ENCODE results near the gene CSTPP1.

DNA sequence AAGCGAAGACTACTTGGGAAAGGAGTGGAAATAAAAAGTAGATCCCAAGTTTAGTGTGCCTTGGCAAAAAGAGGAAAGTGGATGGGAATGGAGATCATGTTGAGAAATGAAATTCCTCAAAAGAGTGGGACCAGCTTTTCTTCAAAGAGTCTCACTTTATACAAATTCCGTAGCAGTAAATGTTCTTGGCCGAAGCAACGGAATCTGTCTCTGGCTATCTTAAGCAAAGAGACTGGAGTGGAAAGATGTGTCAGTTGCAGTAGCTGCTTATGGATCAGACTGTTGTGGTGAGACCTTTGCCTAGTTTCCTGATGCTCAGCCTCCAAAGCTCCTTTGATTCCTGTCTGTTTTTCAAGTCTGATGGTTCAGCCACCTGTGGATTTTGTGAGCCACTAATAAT lies 73.6 kb downstream of the CSTPP1 start:
- TF ChIP-seq, protein P1, sequence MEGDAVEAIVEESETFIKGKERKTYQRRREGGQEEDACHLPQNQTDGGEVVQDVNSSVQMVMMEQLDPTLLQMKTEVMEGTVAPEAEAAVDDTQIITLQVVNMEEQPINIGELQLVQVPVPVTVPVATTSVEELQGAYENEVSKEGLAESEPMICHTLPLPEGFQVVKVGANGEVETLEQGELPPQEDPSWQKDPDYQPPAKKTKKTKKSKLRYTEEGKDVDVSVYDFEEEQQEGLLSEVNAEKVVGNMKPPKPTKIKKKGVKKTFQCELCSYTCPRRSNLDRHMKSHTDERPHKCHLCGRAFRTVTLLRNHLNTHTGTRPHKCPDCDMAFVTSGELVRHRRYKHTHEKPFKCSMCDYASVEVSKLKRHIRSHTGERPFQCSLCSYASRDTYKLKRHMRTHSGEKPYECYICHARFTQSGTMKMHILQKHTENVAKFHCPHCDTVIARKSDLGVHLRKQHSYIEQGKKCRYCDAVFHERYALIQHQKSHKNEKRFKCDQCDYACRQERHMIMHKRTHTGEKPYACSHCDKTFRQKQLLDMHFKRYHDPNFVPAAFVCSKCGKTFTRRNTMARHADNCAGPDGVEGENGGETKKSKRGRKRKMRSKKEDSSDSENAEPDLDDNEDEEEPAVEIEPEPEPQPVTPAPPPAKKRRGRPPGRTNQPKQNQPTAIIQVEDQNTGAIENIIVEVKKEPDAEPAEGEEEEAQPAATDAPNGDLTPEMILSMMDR (IDR thresholded peaks at IDR 0.05): no peak
- TF ChIP-seq EZH2 (IDR thresholded peaks at IDR 0.05; ENCODE audit: borderline replicate concordance, insufficient read depth, low read depth, low read length, poor library complexity, severe bottlenecking): no peak
